Measurements from ENCODE around the gene APP.
"Not testable (repeated sequence)": the region's sequence is repeated elsewhere in the genome, so short reads cannot be mapped to it uniquely, and the experiment has no call there.

The APP gene

GRCh38 chr21:26064506-26064905, 106.1 kb downstream of the APP start:
- no peak for DNase-seq (ENCODE audit: low read depth in 2 of 2)

GRCh38 chr21:26061437-26061836, 109.1 kb downstream of the APP start:
- DNase-seq (ENCODE audit: low read depth in 2 of 2), result no peak

- no peak for DNase-seq (ENCODE audit: low read depth in 2 of 2)
Measured at GRCh38 chr21:26060335-26061115, 110.0 kb downstream of the APP start.

- no peak for DNase-seq (ENCODE audit: low read depth in 2 of 2)
Measured at GRCh38 chr21:26057477-26058170, 112.9 kb downstream of the APP start.

- DNase-seq (ENCODE audit: low read depth in 2 of 2), result no peak
Measured at GRCh38 chr21:26055841-26056264, 114.7 kb downstream of the APP start.

- DNase-seq (ENCODE audit: low read depth in 2 of 2), result no peak
Measured at GRCh38 chr21:26055010-26055409, 115.6 kb downstream of the APP start.

- DNase-seq (ENCODE audit: low read depth in 2 of 2), result no peak
Measured at GRCh38 chr21:26052057-26052456, 118.5 kb downstream of the APP start.

- no peak for DNase-seq (ENCODE audit: low read depth in 2 of 2)
Measured at GRCh38 chr21:26050857-26051256, 119.7 kb downstream of the APP start.

GRCh38 chr21:26049803-26050202, 120.8 kb downstream of the APP start:
- DNase-seq (ENCODE audit: low read depth in 2 of 2), result no peak

- no peak for DNase-seq (ENCODE audit: low read depth in 2 of 2)
Measured at GRCh38 chr21:26047279-26047967, 123.1 kb downstream of the APP start.

- DNase-seq (ENCODE audit: low read depth in 2 of 2), result no peak
Measured at GRCh38 chr21:26043891-26044290, 126.7 kb downstream of the APP start.

GRCh38 chr21:26042181-26042876, 128.2 kb downstream of the APP start:
- DNase-seq (ENCODE audit: low read depth in 2 of 2), result no peak

GRCh38 chr21:26041431-26042180, 129.0 kb downstream of the APP start:
- DNase-seq (ENCODE audit: low read depth in 2 of 2), result no peak

- DNase-seq (ENCODE audit: low read depth in 2 of 2), result no peak
Measured at GRCh38 chr21:26036916-26037315, 133.7 kb downstream of the APP start.

GRCh38 chr21:26032263-26032662, 138.3 kb downstream of the APP start:
- no peak for DNase-seq (ENCODE audit: low read depth in 2 of 2)

GRCh38 chr21:26028183-26028582, 142.4 kb downstream of the APP start:
- DNase-seq (ENCODE audit: low read depth in 2 of 2), result no peak

GRCh38 chr21:26027696-26028095, 142.9 kb downstream of the APP start:
- DNase-seq (ENCODE audit: low read depth in 2 of 2), result no peak

- no peak for DNase-seq (ENCODE audit: low read depth in 2 of 2)
Measured at GRCh38 chr21:26025536-26026512, 144.7 kb downstream of the APP start.

GRCh38 chr21:26023406-26023805, 147.2 kb downstream of the APP start:
- DNase-seq (ENCODE audit: low read depth in 2 of 2), result not testable (repeated sequence)

Measured in stimulated activated CD8-positive, alpha-beta memory T cell treated with anti-CD3 and anti-CD28 coated beads, Interleukin-2, amount 100 ng/mL, for 1 hour (primary cell).